Ishikawa (cell line): Measurements from ENCODE around the gene FSTL1.

Source experiments
- CEBPB ChIP-seq: IDR thresholded peaks from 2 replicates; pipeline ENCODE4 v1.6.1; 2012
- EGR1 ChIP-seq: IDR thresholded peaks from 2 replicates; pipeline ENCODE4 v1.6.1; 2012
- RAD21 ChIP-seq: IDR thresholded peaks from 2 replicates; pipeline ENCODE4 v1.6.1; 2012; ENCODE audit warnings: low read depth
- TAF1 ChIP-seq: IDR thresholded peaks from 2 replicates; pipeline ENCODE4 v1.6.1; 2012; ENCODE audit warnings: low read depth, mild to moderate bottlenecking
- TEAD4 ChIP-seq: IDR thresholded peaks from 2 replicates; pipeline ENCODE4 v1.6.1; 2012
- USF1 ChIP-seq: IDR thresholded peaks from 2 replicates; pipeline ENCODE4 v1.6.1; 2012

- TF ChIP-seq TAF1 (no peak), CEBPB (no peak), RAD21 (no peak), EGR1 (no peak), TEAD4 (no peak), USF1 (no peak)
These were observed 43.1 kb downstream of the FSTL1 start for GRCh38 chr3:120407508-120408287.
